ENCODE results near the gene SBK2. TPM values are rescaled to one million over a fixed set of nuclear protein-coding genes. Genes with fewer than 3 reads are reported as not detected.
"Not testable (repeated sequence)": the region's sequence is repeated elsewhere in the genome, so short reads cannot be mapped to it uniquely, and the experiment has no call there.

The SBK2 gene
- total and polyA plus RNA-seq, 2 experiments from 2014 or later: 5.3 to 6.8 TPM

DNA sequence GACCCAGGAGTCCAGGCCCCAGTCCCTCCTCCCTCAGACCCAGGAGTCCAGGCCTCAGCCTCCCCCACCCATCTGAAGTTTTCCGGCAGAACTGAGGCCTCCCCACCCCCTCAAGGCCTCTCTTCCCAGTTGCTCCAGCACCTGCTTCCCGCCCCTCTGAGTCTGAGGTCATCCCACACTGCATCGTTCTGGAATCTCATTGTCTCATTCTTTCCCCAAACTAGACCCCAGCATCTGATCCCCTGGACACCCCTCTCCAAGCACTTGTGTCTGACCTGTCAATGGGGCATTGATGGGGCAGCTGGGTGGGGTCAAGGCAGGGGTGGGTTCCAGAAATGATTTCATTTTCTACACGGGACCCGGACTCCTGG lies 793 bp upstream of the SBK2 start:
- TF ChIP-seq, protein P1, sequence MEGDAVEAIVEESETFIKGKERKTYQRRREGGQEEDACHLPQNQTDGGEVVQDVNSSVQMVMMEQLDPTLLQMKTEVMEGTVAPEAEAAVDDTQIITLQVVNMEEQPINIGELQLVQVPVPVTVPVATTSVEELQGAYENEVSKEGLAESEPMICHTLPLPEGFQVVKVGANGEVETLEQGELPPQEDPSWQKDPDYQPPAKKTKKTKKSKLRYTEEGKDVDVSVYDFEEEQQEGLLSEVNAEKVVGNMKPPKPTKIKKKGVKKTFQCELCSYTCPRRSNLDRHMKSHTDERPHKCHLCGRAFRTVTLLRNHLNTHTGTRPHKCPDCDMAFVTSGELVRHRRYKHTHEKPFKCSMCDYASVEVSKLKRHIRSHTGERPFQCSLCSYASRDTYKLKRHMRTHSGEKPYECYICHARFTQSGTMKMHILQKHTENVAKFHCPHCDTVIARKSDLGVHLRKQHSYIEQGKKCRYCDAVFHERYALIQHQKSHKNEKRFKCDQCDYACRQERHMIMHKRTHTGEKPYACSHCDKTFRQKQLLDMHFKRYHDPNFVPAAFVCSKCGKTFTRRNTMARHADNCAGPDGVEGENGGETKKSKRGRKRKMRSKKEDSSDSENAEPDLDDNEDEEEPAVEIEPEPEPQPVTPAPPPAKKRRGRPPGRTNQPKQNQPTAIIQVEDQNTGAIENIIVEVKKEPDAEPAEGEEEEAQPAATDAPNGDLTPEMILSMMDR (IDR thresholded peaks at IDR 0.05; ENCODE audit: low read depth, low read length): no peak
- Histone ChIP-seq H3K27me3 (no peaks in the 10 kb centered on the region), H3K27ac (no peak overlapping the region), H3K9me3 (ENCODE audit: low read depth) (no peaks in the 10 kb centered on the region), H3K4me3 (no peak overlapping the region), H3K36me3 (no peaks in the 10 kb centered on the region), H3K4me1 (ENCODE audit: low read depth) (peaks cover 4% of the 10 kb centered on the region)
- no peak for DNase-seq (ENCODE audit: low read depth in 1 of 2, low spot score in 1 of 2)

DNA sequence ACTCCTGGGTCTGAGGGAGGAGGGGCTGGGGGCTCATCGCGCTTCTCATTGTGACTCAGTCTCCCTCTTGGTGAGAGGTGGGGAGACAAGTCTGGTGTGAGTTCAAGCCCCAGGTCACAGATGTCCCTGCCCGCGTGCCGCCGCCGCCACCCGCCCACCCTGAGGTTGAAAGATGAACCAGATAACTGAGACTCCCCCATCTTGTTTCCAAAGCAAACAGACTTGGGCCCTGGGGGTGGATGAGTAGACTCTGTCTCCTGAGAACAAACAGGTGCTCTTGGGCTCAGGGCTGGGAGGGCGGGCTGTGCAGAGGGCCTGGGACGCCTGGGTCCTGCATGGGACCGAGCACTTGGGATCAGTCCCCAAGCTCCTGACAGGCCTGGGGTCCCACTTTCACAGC lies 567 bp downstream of the SBK2 start:
- H3K36me3 ChIP-seq: no peaks in the 10 kb centered on the region
- H3K4me3 ChIP-seq: no peak overlapping the region
- no peaks in the 10 kb centered on the region for H3K27me3 ChIP-seq
- no peak overlapping the region for H3K27ac ChIP-seq
- no peak for DNase-seq (ENCODE audit: low read depth in 1 of 2, low spot score in 1 of 2)
- TF ChIP-seq, protein P1 (IDR thresholded peaks at IDR 0.05; ENCODE audit: low read depth, low read length): no peak
- H3K4me1 ChIP-seq (ENCODE audit: low read depth): peaks cover 4% of the 10 kb centered on the region
- no peaks in the 10 kb centered on the region for H3K9me3 ChIP-seq (ENCODE audit: low read depth)

DNA sequence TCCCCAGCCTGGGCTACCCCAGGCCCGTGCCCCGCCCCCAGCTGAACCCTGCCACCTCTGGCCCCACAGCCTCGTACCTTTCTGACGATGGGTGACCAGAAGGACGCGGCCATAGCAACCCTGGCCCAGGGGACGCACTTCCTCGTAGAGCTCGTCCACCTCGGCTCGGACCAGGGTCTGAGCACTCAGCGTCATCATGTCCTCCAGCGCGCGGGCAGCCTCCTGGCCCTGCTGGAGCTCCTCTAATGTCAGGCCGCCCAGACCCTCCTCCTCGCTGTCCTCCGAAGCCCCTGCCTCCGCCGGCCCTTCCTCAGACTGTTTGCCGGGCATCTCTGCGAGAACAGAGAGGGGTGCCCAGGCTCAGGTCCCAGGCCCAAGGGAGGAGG lies 975 bp downstream of the SBK2 start:
- no peaks in the 10 kb centered on the region for H3K36me3 ChIP-seq
- peaks cover 4% of the 10 kb centered on the region for H3K4me1 ChIP-seq (ENCODE audit: low read depth)
- no peaks in the 10 kb centered on the region for H3K9me3 ChIP-seq (ENCODE audit: low read depth)
- DNase-seq (ENCODE audit: low read depth in 1 of 2, low spot score in 1 of 2): no peak
- no peaks in the 10 kb centered on the region for H3K27me3 ChIP-seq
- H3K4me3 ChIP-seq: no peak overlapping the region
- TF ChIP-seq, protein P1 (IDR thresholded peaks at IDR 0.05; ENCODE audit: low read depth, low read length): no peak
- no peak overlapping the region for H3K27ac ChIP-seq

DNA sequence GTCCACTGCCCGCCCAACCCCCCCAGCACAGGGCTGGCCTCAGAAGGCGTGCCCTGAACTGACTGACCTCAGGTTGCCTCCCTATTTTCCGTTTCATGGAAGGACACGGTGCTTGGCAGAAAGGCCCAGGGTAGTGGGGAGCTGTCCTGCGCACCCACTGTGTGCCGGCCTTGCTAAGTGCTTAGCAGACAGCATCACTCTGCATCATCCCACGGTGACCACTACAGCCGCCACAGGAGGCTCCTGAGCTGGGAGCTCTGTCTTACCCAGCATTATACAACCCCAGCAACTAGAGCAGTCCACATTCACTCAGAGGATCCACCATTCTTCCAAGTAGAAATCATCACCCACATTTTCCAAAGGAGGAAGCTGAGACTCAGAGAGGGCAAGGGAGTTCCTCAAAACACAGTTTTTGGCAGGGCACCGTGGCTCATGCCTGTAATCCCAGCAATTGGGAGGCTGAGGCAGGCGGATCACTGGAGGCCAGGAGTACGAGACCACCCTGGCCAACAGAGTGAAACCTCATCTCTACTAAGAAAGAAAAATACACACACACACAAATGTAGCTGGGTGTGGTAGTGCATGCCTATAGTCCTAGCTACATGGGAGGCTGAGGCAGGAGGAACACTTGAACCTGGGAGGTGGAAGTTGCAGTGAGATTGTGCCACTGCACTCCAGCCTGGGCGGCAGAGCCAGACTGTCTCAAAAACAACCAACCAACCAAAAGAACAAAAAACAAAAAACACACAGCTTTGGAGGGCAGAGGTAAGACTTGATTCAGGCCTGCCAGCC lies 1.6 kb downstream of the SBK2 start:
- no peaks in the 10 kb centered on the region for H3K36me3 ChIP-seq
- peaks cover 4% of the 10 kb centered on the region for H3K4me1 ChIP-seq (ENCODE audit: low read depth)
- TF ChIP-seq, protein P1 (IDR thresholded peaks at IDR 0.05; ENCODE audit: low read depth, low read length): no peak
- H3K9me3 ChIP-seq (ENCODE audit: low read depth): no peaks in the 10 kb centered on the region
- DNase-seq (ENCODE audit: low read depth in 1 of 2, low spot score in 1 of 2): no peak
- no peak overlapping the region for H3K4me3 ChIP-seq
- H3K27ac ChIP-seq: no peak overlapping the region
- no peaks in the 10 kb centered on the region for H3K27me3 ChIP-seq

DNA sequence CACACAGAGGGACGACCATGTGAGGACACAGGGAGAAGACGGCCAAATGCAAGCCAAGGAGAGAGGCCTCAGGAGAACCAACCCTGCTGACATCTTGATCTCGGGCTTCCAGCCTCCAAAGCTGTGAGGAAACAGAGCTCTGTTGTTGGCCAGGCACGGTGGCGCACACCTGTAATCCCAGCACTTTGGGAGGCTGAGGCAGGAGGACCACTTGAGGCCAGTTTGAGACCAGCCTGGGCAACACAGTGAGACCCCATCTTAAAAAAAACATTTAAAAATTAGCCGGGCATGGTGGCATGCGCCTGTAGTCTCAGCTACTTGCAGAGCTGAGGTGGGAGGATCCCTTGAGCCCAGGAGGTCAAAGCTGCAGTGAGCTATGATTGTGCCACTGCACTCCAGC lies 2.7 kb downstream of the SBK2 start:
- DNase-seq (ENCODE audit: low read depth in 1 of 2, low spot score in 1 of 2); H3K4me1 ChIP-seq (ENCODE audit: low read depth); H3K36me3 ChIP-seq; H3K9me3 ChIP-seq (ENCODE audit: low read depth); H3K27ac ChIP-seq; H3K4me3 ChIP-seq; H3K27me3 ChIP-seq: not testable (repeated sequence)

DNA sequence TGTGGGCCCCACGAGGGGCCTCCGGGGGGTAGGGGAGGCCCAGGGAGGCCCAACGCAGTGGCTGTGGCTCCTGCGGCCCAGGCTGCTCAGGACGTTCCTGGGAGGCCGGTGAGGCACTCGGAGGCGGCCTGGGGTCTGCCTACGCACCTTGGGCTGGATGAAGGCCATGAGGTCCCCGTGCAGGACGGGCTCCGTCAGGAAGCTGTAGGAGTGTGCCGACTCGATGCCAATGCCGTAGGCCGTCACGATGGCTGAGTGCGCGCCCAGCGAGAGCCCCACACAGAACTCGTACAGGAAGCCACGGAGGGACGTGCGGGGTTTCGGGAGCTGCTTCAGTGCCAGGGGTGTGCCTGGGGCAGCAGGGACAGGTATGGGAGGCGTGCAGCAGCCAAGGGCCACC lies 5.9 kb downstream of the SBK2 start:
- no peaks in the 10 kb centered on the region for H3K9me3 ChIP-seq (ENCODE audit: low read depth)
- no peak for DNase-seq (ENCODE audit: low read depth in 1 of 2, low spot score in 1 of 2)
- H3K4me3 ChIP-seq: no peak overlapping the region
- H3K27ac ChIP-seq: no peak overlapping the region
- H3K4me1 ChIP-seq (ENCODE audit: low read depth): no peaks in the 10 kb centered on the region
- TF ChIP-seq, protein P1 (IDR thresholded peaks at IDR 0.05; ENCODE audit: low read depth, low read length): no peak
- no peaks in the 10 kb centered on the region for H3K36me3 ChIP-seq
- no peaks in the 10 kb centered on the region for H3K27me3 ChIP-seq

Data from cardiac muscle cell (in vitro differentiated cells and primary cell).